ENCODE data around the gene DZANK1.

DZANK1 gene

GRCh38 chr20:18511571-18511970 is 44.7 kb upstream of the DZANK1 start:
- no peak for TF ChIP-seq POLR2AphosphoS5 (IDR thresholded peaks at IDR 0.05; ENCODE audit: low read depth, low read length)
- no peak for TF ChIP-seq SIN3A (IDR thresholded peaks at IDR 0.05; ENCODE audit: borderline replicate concordance, insufficient read depth, low read length)
- no peak for TF ChIP-seq REST (IDR thresholded peaks at IDR 0.05; ENCODE audit: insufficient read depth in 1 of 2, low read depth in 2 of 2, low read length in 2 of 2)
- TF ChIP-seq FOXP2 (optimal IDR thresholded peaks at IDR 0.05; ENCODE audit: borderline replicate concordance, extremely low read depth, extremely low read length, insufficient read depth) = no peak
- TF ChIP-seq TAF1 (IDR thresholded peaks at IDR 0.05; ENCODE audit: borderline replicate concordance, insufficient read depth, low read length) = no peak

GRCh38 chr20:18507218-18508191 is 40.7 kb upstream of the DZANK1 start, which contains the start of gene SEC23B:
Gene SEC23B, plus strand, starts transcription at chr20:18507940. Its CDS starts 2,896 bp downstream, at chr20:18510836.
- peak; percentile 57 for TF ChIP-seq POLR2AphosphoS5 (IDR thresholded peaks at IDR 0.05; ENCODE audit: low read depth, low read length)
- no peak for TF ChIP-seq FOXP2 (optimal IDR thresholded peaks at IDR 0.05; ENCODE audit: borderline replicate concordance, extremely low read depth, extremely low read length, insufficient read depth)

GRCh38 chr20:18506744-18507143 is 39.9 kb upstream of the DZANK1 start:
- TF ChIP-seq REST (IDR thresholded peaks at IDR 0.05; ENCODE audit: insufficient read depth in 1 of 2, low read depth in 2 of 2, low read length in 2 of 2) (no peak), TAF1 (IDR thresholded peaks at IDR 0.05; ENCODE audit: borderline replicate concordance, insufficient read depth, low read length) (no peak), POLR2AphosphoS5 (IDR thresholded peaks at IDR 0.05; ENCODE audit: low read depth, low read length) (no peak), SIN3A (IDR thresholded peaks at IDR 0.05; ENCODE audit: borderline replicate concordance, insufficient read depth, low read length) (no peak), FOXP2 (optimal IDR thresholded peaks at IDR 0.05; ENCODE audit: borderline replicate concordance, extremely low read depth, extremely low read length, insufficient read depth) (no peak)

GRCh38 chr20:18504479-18505060 is 37.7 kb upstream of the DZANK1 start:
- no peak for TF ChIP-seq FOXP2 (optimal IDR thresholded peaks at IDR 0.05; ENCODE audit: borderline replicate concordance, extremely low read depth, extremely low read length, insufficient read depth)
- TF ChIP-seq REST (IDR thresholded peaks at IDR 0.05; ENCODE audit: insufficient read depth in 1 of 2, low read depth in 2 of 2, low read length in 2 of 2) = no peak
- no peak for TF ChIP-seq SIN3A (IDR thresholded peaks at IDR 0.05; ENCODE audit: borderline replicate concordance, insufficient read depth, low read length)
- no peak for TF ChIP-seq POLR2AphosphoS5 (IDR thresholded peaks at IDR 0.05; ENCODE audit: low read depth, low read length)
- TF ChIP-seq TAF1 (IDR thresholded peaks at IDR 0.05; ENCODE audit: borderline replicate concordance, insufficient read depth, low read length) = no peak

- TF ChIP-seq TAF1 (IDR thresholded peaks at IDR 0.05; ENCODE audit: borderline replicate concordance, insufficient read depth, low read length) (peak; percentile 5; the same call in 1 of the 2 replicates), POLR2AphosphoS5 (IDR thresholded peaks at IDR 0.05; ENCODE audit: low read depth, low read length) (no peak), FOXP2 (optimal IDR thresholded peaks at IDR 0.05; ENCODE audit: borderline replicate concordance, extremely low read depth, extremely low read length, insufficient read depth) (no peak), REST (IDR thresholded peaks at IDR 0.05; ENCODE audit: insufficient read depth in 1 of 2, low read depth in 2 of 2, low read length in 2 of 2) (no peak), SIN3A (IDR thresholded peaks at IDR 0.05; ENCODE audit: borderline replicate concordance, insufficient read depth, low read length) (no peak)
Observed at GRCh38 chr20:18497603-18498002, 30.8 kb upstream of the DZANK1 start.
